GM12891 (cell line): ENCODE measurements around the gene POLR2C.
"Not testable (repeated sequence)": the region's sequence is repeated elsewhere in the genome, so short reads cannot be mapped to it uniquely, and the experiment has no call there.

Source experiments
- DNase-seq: peaks from one replicate; pipeline ENCODE4 v3.0.0; 2011; ENCODE audit warnings: low spot score; ENCODE audit not compliant: insufficient read length
- FAIRE-seq: peaks from 2 replicates; lab custom pipeline; 2011; peaks lifted over from hg19 to GRCh38; lab: Jason Lieb, UNC
- PAX5 ChIP-seq: IDR thresholded peaks from 2 replicates; pipeline ENCODE4 v1.6.1; 2011; ENCODE audit warnings: low read length, moderate library complexity, mild to moderate bottlenecking; ENCODE audit not compliant: insufficient read depth, severe bottlenecking
- POLR2A ChIP-seq: IDR thresholded peaks from 2 replicates; pipeline ENCODE4 v1.6.1; 2011; ENCODE audit warnings: low read depth, low read length, control low read depth
- POLR2AphosphoS5 ChIP-seq: IDR thresholded peaks from 2 replicates; pipeline ENCODE4 v1.6.1; 2011; ENCODE audit warnings: low read depth, low read length, control low read depth
- POU2F2 ChIP-seq: IDR thresholded peaks from 2 replicates; pipeline ENCODE4 v1.6.1; 2011; ENCODE audit warnings: low read depth, mild to moderate bottlenecking, control low read depth, low read length, moderate library complexity
- SPI1 ChIP-seq: IDR thresholded peaks from 2 replicates; pipeline ENCODE4 v1.6.1; 2011; ENCODE audit warnings: low read depth, low read length, control low read depth
- TAF1 ChIP-seq: IDR thresholded peaks from 2 replicates; pipeline ENCODE4 v1.6.1; 2011; ENCODE audit warnings: low read depth, low read length, control low read depth

The POLR2C gene

DNA sequence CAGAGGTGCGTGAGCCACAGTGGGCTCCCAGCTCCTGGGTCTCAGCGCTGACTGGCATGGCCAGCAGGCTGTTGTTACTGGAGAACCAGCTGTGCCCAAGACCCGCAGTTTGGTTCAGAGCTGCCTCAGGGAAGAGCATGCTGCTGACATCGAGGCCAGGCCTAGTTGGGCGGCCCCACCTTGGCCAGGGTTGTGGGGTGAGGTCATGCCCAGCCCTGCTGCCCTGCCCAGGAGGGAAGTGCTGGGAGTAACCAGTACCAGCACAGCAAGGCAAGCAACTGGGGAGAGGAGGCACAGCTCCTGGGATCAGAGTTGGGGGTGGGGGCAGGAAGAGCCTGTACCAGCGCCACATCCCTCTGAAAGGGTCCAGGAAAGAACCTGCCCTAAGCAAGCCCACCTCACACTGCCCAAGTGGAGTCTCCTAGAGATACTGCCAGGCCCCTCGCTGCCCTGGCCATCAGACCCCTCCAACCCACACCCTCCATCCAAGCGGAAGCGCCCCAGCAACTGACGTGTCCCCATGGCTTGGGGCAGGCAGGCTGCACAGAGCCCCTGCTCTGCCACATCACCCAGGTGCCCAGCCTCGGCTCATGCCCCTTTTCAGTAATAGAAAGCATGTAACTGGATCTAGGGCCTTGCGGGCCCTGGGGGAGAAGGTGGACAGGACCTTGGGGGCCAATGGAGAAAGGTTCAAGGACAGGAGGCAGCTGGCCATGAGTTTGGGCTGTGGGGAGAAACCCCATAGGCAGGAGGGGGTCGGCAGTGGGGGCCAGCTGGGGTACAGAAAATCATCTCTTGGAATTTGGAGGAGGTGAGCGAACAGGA, 22.8 kb downstream of the POLR2C start:
- no peak for FAIRE-seq
- no peak for DNase-seq
- TF ChIP-seq PAX5: no peak
- TF ChIP-seq POLR2A: no peak
- no peak for TF ChIP-seq SPI1
- TF ChIP-seq POLR2AphosphoS5: no peak
- no peak for TF ChIP-seq POU2F2
- no peak for TF ChIP-seq TAF1

DNA sequence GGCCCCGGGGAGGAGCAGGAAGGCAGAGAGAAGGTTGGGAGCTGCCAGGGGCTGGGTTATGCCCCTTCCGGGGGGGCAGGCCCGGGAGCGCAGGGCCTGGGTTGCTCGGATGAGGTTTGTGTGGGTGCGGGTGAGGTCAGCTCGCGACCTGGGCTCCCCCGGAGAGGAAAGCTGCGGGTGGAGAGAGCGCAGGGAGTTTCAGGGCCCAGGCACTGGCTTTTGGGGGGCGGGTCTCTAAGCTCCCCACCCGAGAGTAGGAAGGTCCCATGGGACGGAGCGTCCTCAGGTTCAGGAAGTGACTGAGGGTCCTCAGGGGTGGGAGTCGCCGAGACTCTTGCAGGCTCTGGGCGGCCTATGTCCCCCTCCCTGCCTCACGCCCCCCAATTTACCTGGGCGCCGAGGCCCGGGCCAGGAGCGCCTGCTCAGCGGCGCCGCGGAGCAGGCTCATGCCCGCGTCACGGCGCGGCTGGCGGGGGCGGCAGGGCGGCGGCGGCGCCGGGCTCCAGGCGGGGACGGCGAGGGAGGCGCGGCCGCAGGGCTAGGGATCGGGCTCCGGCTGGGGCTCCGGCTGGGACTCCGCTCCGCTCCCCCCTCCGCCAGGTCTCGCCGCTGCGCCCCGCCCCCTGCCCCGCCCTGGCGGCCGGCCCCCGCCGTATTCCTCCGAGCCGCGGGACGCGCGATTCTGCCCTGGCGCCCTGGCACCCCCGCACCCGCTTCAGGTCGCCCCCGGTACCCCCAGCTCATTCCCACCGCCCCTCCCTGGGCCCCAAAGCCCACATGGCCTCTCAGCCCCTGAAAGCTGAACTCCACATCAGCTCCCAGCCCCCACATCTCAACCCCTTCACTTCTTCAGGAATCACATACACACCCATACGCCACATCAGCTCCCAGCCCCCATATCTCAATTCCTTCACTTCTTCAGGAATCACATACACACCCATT, 23.7 kb downstream of the POLR2C start, which contains the start of gene DOK4:
TSS of gene DOK4 (minus strand) at position 578 of the 942 bp plus-strand sequence. CDS start 6,986 bp downstream, outside the sequence.
- TF ChIP-seq TAF1 (no peak), PAX5 (no peak), SPI1 (no peak), POLR2AphosphoS5 (no peak), POLR2A (no peak), POU2F2 (no peak)
- FAIRE-seq: peak; percentile 93
- DNase-seq: peak; percentile 97

DNA sequence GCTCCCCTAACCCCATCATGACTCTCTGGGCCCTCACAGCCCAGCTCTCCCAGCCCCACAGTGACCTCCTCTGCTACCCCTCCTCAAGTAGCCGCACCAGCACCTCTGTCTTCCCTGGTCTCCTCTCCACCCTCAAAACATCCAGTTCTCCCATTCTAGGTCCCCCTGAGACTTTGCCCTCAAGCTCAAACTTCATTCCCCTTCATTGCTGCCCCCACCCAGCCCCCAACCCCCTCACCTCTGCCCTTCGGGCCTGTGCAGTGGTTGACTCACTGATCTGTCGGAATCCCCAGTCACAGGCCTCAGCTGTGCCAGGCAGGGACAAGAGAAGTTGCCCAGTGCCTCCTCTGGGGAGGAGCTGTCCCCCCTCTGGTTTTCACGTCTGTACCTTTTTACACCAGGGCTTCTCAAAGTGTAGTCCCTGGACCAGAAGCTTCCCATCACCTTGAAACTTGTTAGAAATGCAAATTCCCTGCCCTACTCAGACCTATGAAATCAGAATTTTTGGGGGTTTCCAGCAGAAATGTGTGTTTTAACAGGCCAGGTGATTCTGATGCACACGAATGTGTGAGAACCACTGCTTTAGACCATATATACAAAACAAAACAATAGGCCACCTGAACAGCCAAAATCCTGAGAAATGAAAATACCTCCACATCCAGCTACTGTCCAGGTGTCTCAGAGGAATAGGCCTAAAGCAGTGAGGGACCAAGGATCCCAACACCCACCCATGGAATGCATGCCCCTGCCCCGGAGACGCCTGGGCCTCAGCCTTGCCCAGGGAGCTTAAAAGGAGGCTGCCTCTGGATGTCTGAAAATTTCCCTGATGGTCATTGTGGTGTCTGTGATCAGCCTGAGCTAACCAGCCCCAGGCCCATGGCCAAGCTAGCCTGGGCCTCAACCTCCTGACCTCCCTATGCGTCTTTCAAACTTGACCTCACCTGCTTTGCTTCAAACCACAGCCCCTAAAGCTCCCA, 24.7 kb downstream of the POLR2C start:
- DNase-seq: no peak
- peak; percentile 58 for FAIRE-seq
- no peak for TF ChIP-seq POLR2A
- TF ChIP-seq POLR2AphosphoS5: no peak
- no peak for TF ChIP-seq TAF1
- TF ChIP-seq SPI1: no peak
- no peak for TF ChIP-seq POU2F2
- TF ChIP-seq PAX5: no peak

DNA sequence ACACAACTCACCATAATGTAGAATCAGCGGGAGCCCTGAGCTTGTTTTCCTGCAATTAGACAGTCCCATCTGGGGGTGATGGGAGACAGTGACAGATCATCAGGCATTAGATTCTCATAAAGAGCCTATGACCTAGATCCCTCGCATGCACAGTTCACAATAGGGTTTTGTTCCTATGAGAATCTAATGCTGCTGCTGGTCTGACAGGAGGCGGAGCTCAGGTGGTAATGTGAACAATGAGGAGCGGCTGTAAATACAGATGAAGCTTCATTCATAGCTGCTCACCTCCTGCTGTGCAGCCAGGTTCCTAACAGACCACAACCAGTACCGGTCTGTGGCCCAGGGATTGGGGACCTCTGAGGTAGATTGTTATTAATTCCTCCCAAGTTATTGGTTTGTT, 26.8 kb downstream of the POLR2C start:
- TF ChIP-seq POLR2AphosphoS5 (no peak), SPI1 (no peak), POLR2A (no peak), POU2F2 (no peak), TAF1 (no peak), PAX5 (no peak)
- no peak for DNase-seq
- no peak for FAIRE-seq

DNA sequence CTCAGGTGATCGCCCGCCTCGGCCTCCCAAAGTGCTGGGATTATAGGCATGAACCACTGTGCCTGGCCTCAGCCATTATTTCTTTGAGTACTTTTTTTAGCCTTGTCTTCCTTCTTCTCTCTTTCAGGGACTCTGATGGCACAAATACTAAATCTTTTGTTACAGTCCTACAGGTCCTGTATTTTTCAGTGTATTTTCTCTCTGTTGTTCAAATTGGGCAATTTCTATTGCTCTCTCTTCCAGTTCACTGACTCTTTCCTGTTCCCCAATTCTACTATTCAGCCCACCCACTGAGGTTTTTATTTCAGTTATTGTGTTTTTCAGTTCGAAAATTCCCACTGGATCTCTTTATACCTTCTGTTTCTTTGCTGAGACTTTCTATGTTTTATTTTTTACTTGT, 31.3 kb downstream of the POLR2C start:
- DNase-seq: no peak
- TF ChIP-seq POU2F2: no peak
- TF ChIP-seq PAX5: no peak
- TF ChIP-seq TAF1: no peak
- no peak for TF ChIP-seq POLR2A
- no peak for TF ChIP-seq SPI1
- no peak for TF ChIP-seq POLR2AphosphoS5
- FAIRE-seq: no peak

DNA sequence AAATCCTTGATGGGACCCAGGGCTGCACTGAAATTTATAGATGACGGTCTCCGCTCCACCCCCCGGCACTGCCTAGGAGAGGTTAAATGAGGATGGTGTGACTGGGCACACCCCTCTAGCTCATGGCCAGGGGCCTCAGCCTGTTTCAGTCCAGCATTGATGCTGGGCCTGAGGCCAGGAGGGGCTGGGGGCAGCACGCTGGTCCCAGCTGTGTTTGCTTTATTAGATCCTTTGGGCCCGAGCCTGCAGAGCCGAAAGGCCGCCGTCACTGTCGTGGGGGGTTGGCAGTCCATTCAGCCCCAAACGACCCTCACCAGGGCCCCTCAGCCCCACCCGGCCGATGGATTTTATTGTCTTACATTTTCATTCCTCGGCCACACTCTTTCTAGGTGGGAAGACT, 34.6 kb downstream of the POLR2C start:
- TF ChIP-seq TAF1 (no peak), POU2F2 (no peak), PAX5 (no peak), POLR2AphosphoS5 (no peak)
- DNase-seq (no peak), FAIRE-seq (no peak)

DNA sequence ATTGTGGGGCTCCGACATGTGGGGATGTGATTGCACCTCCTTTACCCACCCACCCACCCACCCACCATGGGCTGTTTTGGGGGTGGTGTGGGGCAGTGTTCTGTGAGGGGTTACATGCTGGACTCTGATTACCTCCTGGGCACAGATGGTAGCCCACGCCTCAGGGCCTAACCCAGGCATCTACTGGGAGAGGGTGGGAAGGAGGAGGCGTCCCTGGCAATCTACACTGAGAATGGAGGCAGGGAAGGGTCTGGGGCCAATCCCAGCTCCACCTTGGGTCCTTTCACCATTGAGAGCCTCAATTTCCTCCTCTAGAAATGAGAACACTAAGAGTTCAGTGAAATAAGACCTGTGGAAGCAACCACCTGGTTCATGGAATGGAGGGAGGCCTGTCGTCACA, 35.6 kb downstream of the POLR2C start:
- FAIRE-seq (no peak), DNase-seq (no peak)
- TF ChIP-seq POLR2A: no peak
- TF ChIP-seq POU2F2: no peak
- no peak for TF ChIP-seq TAF1

DNA sequence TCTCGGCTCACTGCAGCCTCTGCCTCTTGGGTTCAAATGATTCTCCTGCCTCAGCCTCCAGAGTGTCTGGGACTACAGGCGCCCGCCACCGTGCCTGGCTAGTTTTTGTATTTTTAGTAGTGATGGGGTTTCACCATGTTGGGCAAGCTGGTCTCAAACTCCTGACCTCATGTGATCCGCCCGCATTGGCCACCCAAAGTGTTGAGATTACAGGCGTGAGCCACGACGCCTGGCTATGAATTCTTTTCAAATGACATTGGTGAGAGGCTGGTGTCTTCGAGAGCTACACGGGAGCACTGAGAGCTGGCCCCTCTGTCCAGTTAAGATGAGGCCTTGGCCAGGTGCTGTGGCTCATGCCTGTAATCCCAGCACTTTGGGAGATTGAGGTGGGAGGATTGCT, 37.5 kb downstream of the POLR2C start:
- FAIRE-seq: not testable (repeated sequence)

DNA sequence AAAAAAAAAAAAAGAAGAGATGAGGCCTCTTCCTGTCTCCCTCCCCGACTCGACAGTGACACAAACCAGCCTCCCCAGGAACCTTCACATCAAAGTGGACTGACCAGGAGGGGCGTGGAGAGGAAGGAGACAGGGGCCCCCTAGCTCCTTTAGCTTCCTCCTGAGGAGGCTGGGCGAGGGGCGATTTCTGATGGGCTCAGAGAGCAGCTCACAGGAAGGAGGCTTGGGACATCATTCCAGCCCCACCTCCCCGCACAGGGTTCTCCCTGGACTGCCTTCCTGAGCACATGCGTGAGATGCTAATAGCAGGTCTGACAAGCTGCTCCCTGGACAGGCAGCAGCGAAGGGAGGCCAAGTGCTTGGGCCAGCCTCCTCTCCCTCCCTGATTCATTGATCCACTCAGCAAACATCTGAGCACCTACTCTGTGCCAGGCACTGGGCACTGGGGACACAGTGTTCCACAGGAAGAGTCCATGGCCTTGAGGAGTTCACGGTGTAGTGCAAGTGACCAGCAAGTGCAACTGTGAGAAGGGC, 38.2 kb downstream of the POLR2C start:
- DNase-seq (no peak), FAIRE-seq (no peak)
- TF ChIP-seq TAF1: no peak
- no peak for TF ChIP-seq POLR2AphosphoS5
- TF ChIP-seq POLR2A: no peak
- TF ChIP-seq POU2F2: no peak
- TF ChIP-seq SPI1: no peak
- no peak for TF ChIP-seq PAX5

More for the DNA sequence above, 37.5 kb downstream of the POLR2C start:
- DNase-seq: not testable (repeated sequence)
